Frontal cortex (tissue), 4 donors: ENCODE data around the gene ZGPAT. TPM values are rescaled to one million over a fixed set of nuclear protein-coding genes. Genes with fewer than 3 reads are reported as not detected.

ENCODE experiments used
- DNase-seq, 2 donors: peaks; one replicate each; pipeline ENCODE4 v3.0.0; 2012; ENCODE audit warnings: low spot score in 2 of 2
- FAIRE-seq: peaks from 2 replicates; lab custom pipeline; 2012; peaks lifted over from hg19 to GRCh38; lab: Jason Lieb, UNC
- total RNA-seq: library from RNA; depleted of rRNA; stranded (reverse); fragments of >200 nt; gene quantifications from one replicate; pipeline ENCODE4 v1.2.3, GENCODE V29; 2014
- donor health status: control.
- donor health status: control.
- donor health status: control.

Gene ZGPAT
- total RNA-seq, 1 donor from 2014 or later, result 6.5 TPM

GRCh38 chr20:63750807-63751470, 43.1 kb downstream of the ZGPAT start:
- FAIRE-seq (no peak), DNase-seq (peak in 1 of 2 donors; percentile 17)

GRCh38 chr20:63751471-63752271, 43.8 kb downstream of the ZGPAT start:
- no peak for FAIRE-seq
- peak in 1 of 2 donors; percentile 34 for DNase-seq

DNA sequence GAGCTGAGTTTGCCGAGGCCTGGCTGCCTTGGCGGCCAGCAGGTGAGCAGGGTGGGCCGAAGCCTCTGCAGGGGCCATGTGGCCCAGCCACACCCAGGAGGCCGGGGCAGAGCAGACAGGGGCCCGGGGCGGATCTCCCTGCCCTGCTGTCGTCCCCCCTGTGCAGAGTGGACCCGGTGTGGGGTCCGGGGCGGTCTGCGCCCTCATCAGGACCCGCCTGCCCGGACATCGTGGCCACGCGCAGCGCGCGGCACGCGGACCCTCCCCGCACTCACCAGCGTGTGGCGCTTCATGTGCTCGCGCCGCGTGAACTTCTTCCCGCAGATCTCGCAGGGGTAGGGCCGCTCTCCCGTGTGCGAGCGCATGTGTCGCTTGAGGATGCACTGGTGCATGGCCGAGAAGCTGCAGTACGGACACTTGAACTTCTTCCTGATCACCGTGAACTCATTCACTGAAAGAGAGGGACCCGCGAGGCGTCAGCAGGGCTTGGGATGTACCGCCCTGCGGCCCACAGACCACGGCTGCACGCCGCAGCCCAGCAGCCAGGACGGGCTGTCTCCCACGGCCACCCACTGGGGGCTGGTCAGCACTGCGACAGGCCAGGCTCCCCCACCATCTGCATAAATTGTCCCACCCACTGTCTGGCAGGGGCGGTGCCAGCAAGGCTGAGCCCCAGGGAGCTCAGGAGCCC, 44.7 kb downstream of the ZGPAT start:
- no peak for FAIRE-seq

DNA sequence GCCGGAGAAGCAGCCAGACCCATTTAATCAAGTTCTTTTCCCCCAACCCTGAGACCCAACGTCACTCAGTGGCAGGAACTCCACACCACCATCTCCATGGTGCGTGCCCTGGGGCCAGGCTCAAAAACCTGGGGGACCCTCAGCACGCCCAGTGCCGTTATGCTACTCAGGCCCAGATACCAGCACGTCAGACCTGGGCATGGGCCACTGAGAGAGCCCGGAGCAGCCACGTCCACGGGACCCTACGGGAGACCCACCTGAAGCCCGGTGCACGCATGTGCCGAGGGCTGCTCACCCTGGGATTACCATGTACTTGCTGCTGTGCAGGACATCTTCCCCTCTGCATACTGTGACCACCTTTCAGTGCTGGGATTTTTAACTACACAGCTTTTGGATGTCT, 45.5 kb downstream of the ZGPAT start:
- DNase-seq (no peak), FAIRE-seq (no peak)

More for the DNA sequence above, 44.7 kb downstream of the ZGPAT start:
- peak in 1 of 2 donors; percentile 19 for DNase-seq

GRCh38 chr20:63754008-63754407, 46.2 kb downstream of the ZGPAT start:
- FAIRE-seq, result no peak
- no peak for DNase-seq

DNA sequence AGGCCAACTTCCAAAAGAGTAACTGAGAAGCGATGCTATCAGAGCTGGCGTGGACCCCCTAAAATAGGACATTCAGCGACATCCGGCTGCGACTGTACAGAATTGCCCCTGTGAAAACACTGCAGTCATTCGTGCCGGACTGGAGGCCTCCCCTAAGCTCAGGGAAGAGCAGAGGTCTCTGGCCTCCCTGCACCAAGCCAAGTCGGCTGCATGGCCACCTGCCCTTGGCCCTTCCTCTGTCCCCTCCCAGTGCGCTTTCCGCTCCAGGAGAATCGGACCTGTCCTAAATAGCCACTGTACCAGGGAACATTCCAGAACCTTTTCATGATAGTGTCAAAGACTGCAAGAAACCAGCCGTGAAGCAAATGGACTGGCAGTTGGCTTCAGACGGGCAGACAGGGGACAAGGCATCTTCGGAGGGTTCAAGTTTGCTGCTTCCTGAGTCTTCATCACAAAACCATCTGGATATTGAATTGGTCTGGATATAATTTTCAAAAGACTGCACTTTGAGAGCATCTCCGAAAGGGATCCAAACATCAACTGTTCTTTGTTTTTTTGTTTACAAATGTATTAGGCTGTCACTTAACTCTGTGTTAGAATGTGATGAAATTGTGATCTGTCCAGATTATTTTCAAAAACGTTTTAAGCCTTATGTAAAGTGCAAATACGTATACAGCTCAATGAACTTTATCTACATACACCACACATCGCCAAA, 48.3 kb downstream of the ZGPAT start:
- FAIRE-seq, result no peak

DNA sequence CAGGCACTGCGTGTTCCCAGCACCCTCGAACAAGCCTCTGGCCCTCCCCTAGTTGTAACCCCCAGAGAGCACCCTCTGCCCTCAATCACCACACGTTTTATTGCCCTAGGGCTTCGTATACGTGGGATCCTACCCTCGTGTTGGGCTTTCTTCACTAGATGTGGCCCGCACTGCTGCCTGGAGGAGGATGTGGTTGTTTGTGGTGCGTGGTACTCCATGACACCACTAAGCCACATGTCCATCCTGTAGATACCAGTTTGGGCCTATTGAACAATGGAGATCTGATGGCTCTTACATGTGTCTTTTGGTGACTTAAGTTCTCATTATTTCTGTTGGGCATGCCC, 48.8 kb downstream of the ZGPAT start:
- no peak for DNase-seq
- FAIRE-seq, result no peak

More for the DNA sequence above, 48.3 kb downstream of the ZGPAT start:
- no peak for DNase-seq

- DNase-seq (no peak), FAIRE-seq (no peak)
Observed at GRCh38 chr20:63758152-63758551, 50.3 kb downstream of the ZGPAT start.

DNA sequence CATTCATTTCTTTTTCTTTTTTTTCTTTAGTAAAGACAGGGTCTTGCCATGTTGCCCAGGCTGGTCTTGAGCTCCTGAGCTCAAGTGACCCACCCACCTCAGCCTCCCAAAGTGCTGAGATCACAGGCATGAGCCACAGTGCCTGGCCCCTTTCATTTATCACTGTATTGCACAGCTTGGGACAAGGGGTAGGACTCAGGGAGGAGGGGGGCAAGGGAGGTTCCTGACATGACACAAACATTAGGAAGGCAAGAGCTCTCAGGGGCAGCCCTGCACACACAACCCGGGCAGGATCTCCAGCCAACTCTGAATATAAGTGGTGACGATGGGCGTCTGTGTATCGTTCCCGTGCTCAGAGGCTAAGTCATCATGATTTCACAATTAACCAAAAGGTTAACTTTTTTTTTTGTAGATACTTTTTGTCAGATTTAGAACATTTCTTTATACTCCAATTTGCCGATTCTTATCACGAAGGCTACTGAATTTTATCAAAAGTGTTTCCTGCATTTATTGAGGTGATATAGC, 51.6 kb downstream of the ZGPAT start:
- DNase-seq (no peak), FAIRE-seq (no peak)

DNA sequence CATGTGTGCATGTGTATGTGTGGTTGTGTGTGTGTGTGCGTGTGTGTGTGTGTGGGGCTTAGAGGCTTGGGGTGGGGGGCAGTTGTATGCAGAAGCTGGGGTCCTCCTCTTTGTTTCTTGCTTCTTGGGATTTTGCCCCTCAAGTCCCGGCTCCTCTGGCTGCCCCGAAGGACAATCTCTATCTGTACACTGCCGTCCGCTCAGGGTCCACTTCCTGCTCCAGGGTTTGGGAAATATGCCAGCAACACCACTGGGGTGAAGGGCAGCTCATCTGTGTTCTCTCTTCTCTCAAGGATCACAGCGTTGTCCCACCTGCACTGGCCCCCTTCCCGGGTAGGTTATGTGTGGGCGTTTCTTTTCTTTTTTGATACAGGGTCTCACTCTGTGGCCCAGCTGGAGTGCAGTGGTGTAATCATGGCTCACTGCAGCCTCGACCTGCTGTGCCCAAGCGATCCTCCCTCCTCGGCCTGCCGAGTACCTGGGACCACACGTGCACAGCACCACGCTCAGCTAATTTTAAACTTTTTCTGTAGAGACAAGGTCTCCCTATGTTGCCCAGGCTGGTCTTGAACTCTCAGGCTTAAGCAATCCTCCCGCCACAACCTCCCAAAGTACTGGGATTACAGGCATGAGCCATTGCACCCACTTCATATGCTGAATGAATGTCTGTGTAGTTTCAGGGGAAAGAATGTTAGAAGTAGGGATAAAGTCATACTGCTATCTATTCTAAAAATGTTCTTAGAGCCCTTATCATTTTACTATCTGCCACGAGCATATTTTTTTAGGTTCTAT, 57.4 kb downstream of the ZGPAT start:
- FAIRE-seq, result no peak
- no peak for DNase-seq

- no peak for FAIRE-seq
- no peak for DNase-seq
Observed at GRCh38 chr20:63765902-63766301, 58.1 kb downstream of the ZGPAT start.

DNA sequence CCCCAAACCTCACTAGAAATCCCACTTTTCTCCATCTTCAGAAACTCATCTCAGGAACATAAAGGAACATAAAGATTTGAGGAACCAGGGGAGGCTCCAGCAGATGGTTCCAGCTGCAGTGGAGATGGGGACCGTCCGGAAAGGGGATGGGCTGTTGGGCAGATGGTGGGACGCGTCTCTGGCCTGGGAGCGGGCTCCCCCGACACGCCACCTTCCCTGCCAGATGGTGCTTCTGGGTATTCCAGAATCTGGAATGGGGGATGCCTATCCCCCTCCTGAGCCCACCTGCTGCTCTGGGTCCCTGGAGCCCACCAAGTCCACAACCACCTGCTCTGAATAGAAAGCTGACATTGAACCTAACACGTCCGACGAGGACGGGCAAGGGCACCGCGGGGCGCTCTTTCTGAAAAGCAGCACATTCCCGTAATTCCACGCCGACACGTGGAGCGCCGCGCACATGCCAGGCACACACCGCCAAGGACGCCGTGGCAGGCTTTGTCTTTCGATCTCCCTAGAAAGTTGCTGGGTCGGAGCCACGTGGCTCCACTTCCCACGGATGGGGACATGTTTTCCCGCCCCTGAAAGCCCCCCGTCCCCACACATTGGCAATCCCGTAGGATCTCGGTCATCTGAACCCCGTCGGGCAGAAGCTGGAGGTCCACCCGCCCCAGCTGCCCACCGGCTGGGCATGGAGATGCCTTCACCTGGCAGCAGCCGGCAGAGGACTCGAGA, 59.0 kb downstream of the ZGPAT start:
- DNase-seq, result no peak
- no peak for FAIRE-seq

- FAIRE-seq (no peak), DNase-seq (peak in 1 of 2 donors; percentile 12)
Observed at GRCh38 chr20:63767456-63767855, 59.6 kb downstream of the ZGPAT start.

DNA sequence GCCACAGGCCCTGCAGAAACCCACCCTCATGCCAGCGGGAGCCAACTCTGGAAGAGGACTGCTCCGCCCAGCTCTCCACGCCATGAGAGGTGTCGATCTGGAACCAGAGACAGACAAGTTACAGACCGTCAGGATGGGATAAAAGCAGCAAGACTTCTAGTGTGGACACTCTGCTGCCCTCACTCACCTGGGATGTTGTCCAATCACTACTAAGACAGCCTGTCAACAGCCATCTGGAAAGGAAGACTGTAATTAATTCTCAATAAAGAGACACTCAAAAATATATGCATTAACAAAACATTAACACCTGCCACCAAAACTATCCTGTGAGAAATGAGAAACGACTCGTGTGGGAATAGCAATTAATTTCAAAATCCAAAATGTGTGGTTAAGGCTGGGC, 60.0 kb downstream of the ZGPAT start:
- DNase-seq, result peak in 1 of 2 donors; percentile 20
- no peak for FAIRE-seq

DNA sequence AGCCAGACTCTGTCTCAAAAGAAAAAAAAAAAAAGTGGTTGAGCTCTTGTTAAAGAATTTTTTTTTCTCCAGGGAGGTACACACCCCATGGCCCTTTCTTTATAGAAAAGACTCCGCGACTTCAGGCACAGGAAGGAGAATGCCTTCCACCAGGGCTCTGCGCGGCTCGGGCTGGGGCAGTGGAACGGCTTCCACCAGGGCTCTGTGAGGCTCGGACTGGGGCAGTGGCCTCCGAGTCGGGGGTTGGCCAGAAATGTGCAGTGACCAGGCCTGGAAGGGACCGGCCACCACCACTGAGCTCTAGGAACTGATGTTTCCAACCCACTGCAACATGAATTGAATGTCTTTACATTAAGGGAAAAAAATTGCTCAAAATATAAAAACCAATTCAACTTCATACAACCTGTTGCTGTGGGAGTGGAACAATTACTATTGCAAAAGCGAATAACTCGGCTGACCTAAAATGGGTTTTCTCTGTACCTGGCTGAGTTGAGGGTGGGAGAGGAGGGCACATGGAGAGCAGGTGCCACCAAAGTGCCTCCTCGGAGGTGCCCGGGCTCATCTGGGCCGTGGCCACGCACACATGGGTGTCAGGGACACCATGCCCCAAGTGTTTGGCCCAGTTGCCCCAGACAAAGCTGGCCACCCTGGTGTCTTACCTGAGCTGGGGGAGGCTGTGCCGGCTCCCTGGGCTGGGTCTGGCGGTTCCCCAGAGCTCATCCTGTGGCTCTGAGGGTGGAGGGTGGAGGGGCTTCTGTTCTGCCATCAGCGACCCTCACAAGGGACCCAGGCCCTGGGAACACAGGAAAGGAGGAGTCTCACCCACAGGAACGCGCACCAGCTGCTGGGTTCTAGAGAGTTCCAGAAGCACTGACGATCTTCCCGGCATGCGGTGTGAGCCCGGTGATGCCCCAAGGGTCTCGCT, 61.0 kb downstream of the ZGPAT start:
- DNase-seq, result peak in 1 of 2 donors; percentile 29
- FAIRE-seq, result no peak

DNA sequence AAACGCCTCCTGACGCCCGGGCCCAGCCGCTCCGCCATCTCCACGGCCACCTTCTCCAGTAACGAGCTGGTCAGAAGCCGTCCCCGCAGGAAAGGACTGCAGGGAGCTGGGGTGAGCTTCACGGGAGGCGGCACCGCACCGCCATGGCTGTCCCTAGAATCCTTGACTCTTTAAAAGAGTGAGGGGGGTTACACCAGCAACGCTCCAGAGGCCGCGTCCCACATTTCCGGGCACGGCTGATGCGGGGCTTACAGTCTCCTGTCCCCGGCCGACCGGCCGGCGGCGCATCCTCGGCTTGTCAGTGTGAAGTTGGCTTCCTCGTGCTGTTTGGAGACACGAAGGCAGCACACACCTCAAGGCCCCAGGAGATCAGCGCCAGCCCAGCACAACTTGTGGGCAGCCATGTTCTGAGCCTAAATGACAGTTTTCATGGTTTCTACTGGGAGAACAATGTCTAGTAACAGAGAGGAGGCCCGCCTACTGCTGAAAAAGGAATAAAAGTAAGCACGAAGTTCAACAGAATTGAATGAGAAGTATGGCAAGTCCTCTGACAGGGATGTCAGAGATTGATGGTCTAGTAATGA, 62.1 kb downstream of the ZGPAT start:
- FAIRE-seq, result no peak
- DNase-seq, result peak in 1 of 2 donors; percentile 19

GRCh38 chr20:63771046-63771707, 63.3 kb downstream of the ZGPAT start:
- no peak for FAIRE-seq
- DNase-seq, result no peak
